ENCODE data around the gene GPATCH1.

DNA sequence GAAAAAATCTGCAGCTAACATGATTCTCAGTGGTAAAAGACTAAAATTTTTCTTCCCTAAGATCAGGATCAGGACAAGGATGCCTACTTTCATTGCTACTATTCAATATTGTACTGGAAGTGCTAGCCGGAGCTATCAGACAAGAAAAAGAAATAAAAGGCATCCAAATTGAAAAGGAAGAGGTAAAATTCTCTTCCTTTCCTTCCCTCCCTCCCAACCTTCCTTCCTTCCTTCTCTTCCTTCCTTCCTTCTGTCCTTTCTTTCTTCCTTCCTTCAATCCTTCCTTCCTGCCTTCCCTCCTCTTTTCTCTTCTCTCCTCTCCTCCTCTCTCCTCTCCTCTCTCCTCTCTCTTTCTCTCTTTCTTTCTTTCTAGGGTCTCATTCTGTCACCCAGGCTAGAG lies 86.5 kb downstream of the GPATCH1 start:
- TF ChIP-seq, protein P1, sequence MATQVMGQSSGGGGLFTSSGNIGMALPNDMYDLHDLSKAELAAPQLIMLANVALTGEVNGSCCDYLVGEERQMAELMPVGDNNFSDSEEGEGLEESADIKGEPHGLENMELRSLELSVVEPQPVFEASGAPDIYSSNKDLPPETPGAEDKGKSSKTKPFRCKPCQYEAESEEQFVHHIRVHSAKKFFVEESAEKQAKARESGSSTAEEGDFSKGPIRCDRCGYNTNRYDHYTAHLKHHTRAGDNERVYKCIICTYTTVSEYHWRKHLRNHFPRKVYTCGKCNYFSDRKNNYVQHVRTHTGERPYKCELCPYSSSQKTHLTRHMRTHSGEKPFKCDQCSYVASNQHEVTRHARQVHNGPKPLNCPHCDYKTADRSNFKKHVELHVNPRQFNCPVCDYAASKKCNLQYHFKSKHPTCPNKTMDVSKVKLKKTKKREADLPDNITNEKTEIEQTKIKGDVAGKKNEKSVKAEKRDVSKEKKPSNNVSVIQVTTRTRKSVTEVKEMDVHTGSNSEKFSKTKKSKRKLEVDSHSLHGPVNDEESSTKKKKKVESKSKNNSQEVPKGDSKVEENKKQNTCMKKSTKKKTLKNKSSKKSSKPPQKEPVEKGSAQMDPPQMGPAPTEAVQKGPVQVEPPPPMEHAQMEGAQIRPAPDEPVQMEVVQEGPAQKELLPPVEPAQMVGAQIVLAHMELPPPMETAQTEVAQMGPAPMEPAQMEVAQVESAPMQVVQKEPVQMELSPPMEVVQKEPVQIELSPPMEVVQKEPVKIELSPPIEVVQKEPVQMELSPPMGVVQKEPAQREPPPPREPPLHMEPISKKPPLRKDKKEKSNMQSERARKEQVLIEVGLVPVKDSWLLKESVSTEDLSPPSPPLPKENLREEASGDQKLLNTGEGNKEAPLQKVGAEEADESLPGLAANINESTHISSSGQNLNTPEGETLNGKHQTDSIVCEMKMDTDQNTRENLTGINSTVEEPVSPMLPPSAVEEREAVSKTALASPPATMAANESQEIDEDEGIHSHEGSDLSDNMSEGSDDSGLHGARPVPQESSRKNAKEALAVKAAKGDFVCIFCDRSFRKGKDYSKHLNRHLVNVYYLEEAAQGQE (IDR thresholded peaks at IDR 0.05; ENCODE audit: insufficient read depth in 1 of 2, low read depth in 2 of 2, low read length in 2 of 2) = no peak
- TF ChIP-seq SIN3A (IDR thresholded peaks at IDR 0.05; ENCODE audit: borderline replicate concordance, insufficient read depth, low read length) (no peak), POLR2AphosphoS5 (IDR thresholded peaks at IDR 0.05; ENCODE audit: low read depth, low read length) (no peak), FOXP2 (optimal IDR thresholded peaks at IDR 0.05; ENCODE audit: borderline replicate concordance, extremely low read depth, extremely low read length, insufficient read depth) (no peak), TAF1 (IDR thresholded peaks at IDR 0.05; ENCODE audit: borderline replicate concordance, insufficient read depth, low read length) (no peak)
